CD14-positive monocyte (primary cell): ENCODE results near the gene KCNMB1. TPM values are rescaled to one million over a fixed set of nuclear protein-coding genes. Genes with fewer than 3 reads are reported as not detected.

ENCODE experiments used
- DNase-seq, 3 donors: peaks; one replicate each; pipeline ENCODE4 v3.0.0-alpha.2; 2011 to 2022
- H2AFZ ChIP-seq: 2 replicates; pipeline ENCODE4 v1.6.0; 2012; ENCODE audit warnings: mild to moderate bottlenecking, low read depth, low read length, inconsistent platforms; ENCODE audit not compliant: insufficient read depth, poor library complexity, severe bottlenecking
- H3K27ac ChIP-seq, 2 donors: 1 replicate in 1 of 2; 2 replicates in 1 of 2; pipeline ENCODE4 v1.5.1; 2012 to 2013; ENCODE audit warnings: low read length in 2 of 2, control low read depth in 1 of 2, inconsistent platforms in 1 of 2, low read depth in 1 of 2, mild to moderate bottlenecking in 1 of 2
- H3K27me3 ChIP-seq, 2 donors: one replicate each; pipeline versions ENCODE4 v1.6.0 to v1.6.1; 2011 to 2013; ENCODE audit warnings: low read length in 2 of 2; ENCODE audit not compliant: control insufficient read depth in 2 of 2, insufficient read depth in 2 of 2
- H3K36me3 ChIP-seq, 2 donors: replicated peaks in 1 of 2; 1 replicate in 1 of 2; 2 replicates in 1 of 2; pipeline versions ENCODE4 v1.5.1 to v1.6.1; 2012 to 2013; ENCODE audit warnings: low read length in 2 of 2, control low read depth in 1 of 2, inconsistent platforms in 1 of 2, mild to moderate bottlenecking in 1 of 2; ENCODE audit not compliant: insufficient read depth in 2 of 2, control insufficient read depth in 1 of 2
- H3K4me1 ChIP-seq, 2 donors: 1 replicate in 1 of 2; 2 replicates in 1 of 2; pipeline versions ENCODE4 v1.5.1 to v1.6.1; 2012 to 2013; ENCODE audit warnings: low read length in 2 of 2, control low read depth in 1 of 2, inconsistent platforms in 1 of 2, mild to moderate bottlenecking in 1 of 2, moderate library complexity in 1 of 2; ENCODE audit not compliant: insufficient read depth in 2 of 2, control insufficient read depth in 1 of 2
- H3K4me2 ChIP-seq: replicated peaks from 2 replicates; pipeline ENCODE3; 2012; ENCODE audit warnings: low read length, moderate library complexity, mild to moderate bottlenecking; ENCODE audit not compliant: poor library complexity, severe bottlenecking; ENCODE audit errors: extremely low read depth
- H3K4me3 ChIP-seq, 3 experiments: fragments of 200-600 bp in 1 of 3; sonication (generic) in 1 of 3; replicated peaks in 1 of 3; 1 replicate in 2 of 3; 2 replicates in 1 of 3; pipeline ENCODE4 v1.5.1; 2011 to 2013; ENCODE audit warnings: low read length in 3 of 3, mild to moderate bottlenecking in 3 of 3, control low read depth in 2 of 3, low read depth in 2 of 3, inconsistent platforms in 1 of 3, moderate library complexity in 1 of 3
- H3K79me2 ChIP-seq: 2 replicates; pipeline ENCODE4 v1.6.0; 2012; ENCODE audit warnings: mild to moderate bottlenecking, control low read depth, inconsistent platforms, low read length, moderate library complexity; ENCODE audit not compliant: insufficient read depth
- H3K9ac ChIP-seq: 2 replicates; pipeline ENCODE4 v1.6.0; 2017; ENCODE audit warnings: low read length, mild to moderate bottlenecking; ENCODE audit not compliant: insufficient read depth, poor library complexity, severe bottlenecking
- H3K9me3 ChIP-seq, 2 donors: replicated peaks in 1 of 2; 1 replicate in 1 of 2; 2 replicates in 1 of 2; pipeline versions ENCODE4 v1.5.1 to v1.6.1; 2012 to 2013; ENCODE audit warnings: low read length in 2 of 2, control low read depth in 1 of 2; ENCODE audit not compliant: control insufficient read depth in 1 of 2, insufficient read depth in 1 of 2
- H4K20me1 ChIP-seq: 2 replicates; pipeline ENCODE4 v1.6.0; 2012; ENCODE audit warnings: mild to moderate bottlenecking, low read length, control low read depth, moderate library complexity; ENCODE audit not compliant: insufficient read depth
- H3K27ac Mint-ChIP-seq, 7 donors: one replicate each; pipeline ENCODE4 v1.8.0; 2020; ENCODE audit warnings: mild to moderate bottlenecking in 7 of 7, mixed read lengths in 7 of 7, moderate library complexity in 6 of 7, inconsistent platforms in 2 of 7
- H3K27me3 Mint-ChIP-seq, 3 donors: one replicate each; pipeline ENCODE4 v1.8.0; 2021 to 2022; ENCODE audit warnings: low read depth in 3 of 3, mild to moderate bottlenecking in 3 of 3, mixed read lengths in 3 of 3, moderate library complexity in 3 of 3, inconsistent platforms in 1 of 3
- H3K36me3 Mint-ChIP-seq, 2 donors: one replicate each; pipeline ENCODE4 v1.8.0; 2020; ENCODE audit warnings: mixed read lengths in 2 of 2, inconsistent platforms in 1 of 2, mild to moderate bottlenecking in 1 of 2
- H3K4me1 Mint-ChIP-seq: one replicate; pipeline ENCODE4 v1.8.0; 2020; ENCODE audit warnings: mild to moderate bottlenecking, mixed read lengths
- H3K4me3 Mint-ChIP-seq, 2 donors: one replicate each; pipeline ENCODE4 v1.8.0; 2020; ENCODE audit warnings: mild to moderate bottlenecking in 2 of 2, mixed read lengths in 2 of 2, moderate library complexity in 1 of 2
- H3K9me3 Mint-ChIP-seq, 7 donors: one replicate each; pipeline ENCODE4 v1.8.0; 2020 to 2022; ENCODE audit warnings: mixed read lengths in 7 of 7, mild to moderate bottlenecking in 6 of 7, moderate library complexity in 6 of 7, inconsistent platforms in 2 of 7
- CTCF ChIP-seq: fragments of 200-600 bp; IDR thresholded peaks from one replicate; pipeline ENCODE4 v1.8.0; 2022; ENCODE audit warnings: antibody characterized with exemption, mild to moderate bottlenecking
- WGBS: methylation state at CpG from one replicate; pipeline ENCODE4 v1.1.5; 2013; ENCODE audit warnings: missing lambda C conversion rate; ENCODE audit not compliant: insufficient coverage; 5-methylcytosine and 5-hydroxymethylcytosine counted together
- intact Hi-C, 2 donors: fragments of 100-400 bp; cut with micrococcal nuclease; formaldehyde crosslinking; loops; one replicate each; pipeline versions ENCODE4 v1.15.0 to v1.15.1; 2023
- polyA plus RNA-seq, 3 donors: library from polyadenylated mRNA; depleted of rRNA in 1 of 3; unstranded in 2 of 3; stranded (reverse) in 1 of 3; fragments of 300-500 nt in 2 of 3; fragments of >200 nt in 1 of 3; fragmentation: Illumina TruSeq in 2 of 3; gene quantifications; 1 replicate in 2 of 3; 2 replicates in 1 of 3; pipeline ENCODE4 v1.2.3, GENCODE V29; 2012 to 2021

Gene KCNMB1
- polyA plus RNA-seq, 3 donors = 0.79 to 20.8 (median 1.2) TPM

GRCh38 chr5:170430256-170430655 is 41.1 kb upstream of the KCNMB1 start:
- Mint-ChIP-seq H3K36me3 (no peaks in the 10 kb centered on the region), H3K27me3 (peaks cover 0 to 7% (median 0%) of the 10 kb centered on the region in 3 donors), H3K4me3 (no peak overlapping the region), H3K27ac (no peak overlapping the region), H3K9me3 (peaks cover 0 to 4% (median 0%) of the 10 kb centered on the region in 7 donors), H3K4me1 (peaks cover 12% of the 10 kb centered on the region)
- no peak for TF ChIP-seq CTCF
- 100% methylated on average over 1 of the region's 4 CpGs for WGBS
- H3K9ac ChIP-seq = no peak overlapping the region
- no peaks in the 10 kb centered on the region for H3K27me3 ChIP-seq
- no peak for DNase-seq
- H3K4me3 ChIP-seq = no peak overlapping the region
- H3K36me3 ChIP-seq = no peaks in the 10 kb centered on the region
- intact Hi-C loops = no loop called here
- H3K9me3 ChIP-seq = no peaks in the 10 kb centered on the region
- H3K4me1 ChIP-seq = no peaks in the 10 kb centered on the region
- H4K20me1 ChIP-seq = no peaks in the 10 kb centered on the region
- H3K27ac ChIP-seq = no peak overlapping the region
- no peak overlapping the region for H2AFZ ChIP-seq
- H3K4me2 ChIP-seq = no peak overlapping the region
- no peaks in the 10 kb centered on the region for H3K79me2 ChIP-seq

GRCh38 chr5:170429014-170429413 is 39.8 kb upstream of the KCNMB1 start:
- Histone ChIP-seq H2AFZ (no peak overlapping the region), H3K79me2 (no peaks in the 10 kb centered on the region), H3K9ac (no peak overlapping the region), H3K4me2 (no peak overlapping the region), H4K20me1 (no peaks in the 10 kb centered on the region), H3K4me1 (no peaks in the 10 kb centered on the region), H3K27me3 (no peaks in the 10 kb centered on the region), H3K36me3 (no peaks in the 10 kb centered on the region), H3K4me3 (no peak overlapping the region), H3K27ac (no peak overlapping the region), H3K9me3 (no peaks in the 10 kb centered on the region)
- intact Hi-C loops = loop anchor here in 1 of 2 donors (5.0 kb wide), 1 partner anchor 327 kb away; no protein-coding TSS in a partner anchor
- Mint-ChIP-seq H3K27ac (peak overlapping the region in 1 of 7 donors; percentile 16), H3K36me3 (no peaks in the 10 kb centered on the region), H3K4me3 (no peak overlapping the region), H3K4me1 (peaks cover 13% of the 10 kb centered on the region), H3K9me3 (peaks cover 0 to 4% (median 0%) of the 10 kb centered on the region in 7 donors), H3K27me3 (peaks cover 0 to 7% (median 0%) of the 10 kb centered on the region in 3 donors)
- no peak for TF ChIP-seq CTCF
- WGBS = 100% methylated on average over 6 of the region's 7 CpGs
- no peak for DNase-seq
